GM23248 (cell line): Measurements from ENCODE around the gene ERC1. TPM values are rescaled to one million over a fixed set of nuclear protein-coding genes. Genes with fewer than 3 reads are reported as not detected.

Experiments
- DNase-seq: peaks from one replicate; pipeline ENCODE4 v3.0.0-alpha.2; 2015
- H2AFZ ChIP-seq: fragments of 200-600 bp; sonication (generic); 2 replicates; pipeline ENCODE4 v1.6.1; 2016; ENCODE audit warnings: antibody characterized with exemption
- H3F3A ChIP-seq: fragments of 200-600 bp; sonication (generic); 2 replicates; pipeline ENCODE4 v1.6.1; 2016; ENCODE audit warnings: mild to moderate bottlenecking, antibody characterized with exemption, mixed run types; ENCODE audit not compliant: insufficient read depth
- H3K27ac ChIP-seq: fragments of 200-600 bp; sonication (generic); 2 replicates; pipeline ENCODE4 v1.5.1; 2016; ENCODE audit warnings: mild to moderate bottlenecking
- H3K27me3 ChIP-seq: fragments of 200-600 bp; sonication (generic); replicated peaks from 2 replicates; pipeline ENCODE4 v1.6.1; 2016; ENCODE audit warnings: mild to moderate bottlenecking; ENCODE audit not compliant: insufficient read depth
- H3K36me3 ChIP-seq: fragments of 200-600 bp; sonication (generic); 2 replicates; pipeline ENCODE4 v1.6.1; 2016; ENCODE audit warnings: low read depth, mild to moderate bottlenecking
- H3K4me1 ChIP-seq: fragments of 200-600 bp; sonication (generic); 2 replicates; pipeline ENCODE4 v1.6.1; 2016; ENCODE audit warnings: mild to moderate bottlenecking; ENCODE audit not compliant: insufficient read depth
- H3K4me2 ChIP-seq: fragments of 200-600 bp; sonication (generic); one replicate; pipeline ENCODE4 v1.6.1; 2016; ENCODE audit warnings: mild to moderate bottlenecking; ENCODE audit not compliant: unreplicated experiment
- H3K4me3 ChIP-seq: fragments of 200-600 bp; sonication (generic); 2 replicates; pipeline ENCODE4 v1.5.1; 2016; ENCODE audit warnings: mild to moderate bottlenecking
- H3K79me2 ChIP-seq: fragments of 200-600 bp; sonication (generic); 2 replicates; pipeline ENCODE4 v1.6.1; 2016; ENCODE audit warnings: mild to moderate bottlenecking; ENCODE audit not compliant: insufficient read depth
- H3K9ac ChIP-seq: fragments of 200-600 bp; sonication (generic); 2 replicates; pipeline ENCODE4 v1.6.1; 2016; ENCODE audit warnings: mild to moderate bottlenecking
- H3K9me2 ChIP-seq: fragments of 200-600 bp; sonication (generic); 2 replicates; pipeline ENCODE4 v1.6.1; 2016; ENCODE audit warnings: mixed run types, mild to moderate bottlenecking, moderate library complexity; ENCODE audit not compliant: insufficient read depth
- H3K9me3 ChIP-seq: fragments of 200-600 bp; sonication (generic); one replicate; pipeline ENCODE4 v1.6.1; 2017; ENCODE audit warnings: low read depth
- H4K20me1 ChIP-seq: fragments of 200-600 bp; sonication (generic); 2 replicates; pipeline ENCODE4 v1.6.0; 2016; ENCODE audit not compliant: insufficient read depth
- EZH2 ChIP-seq: fragments of 200-600 bp; sonication (generic); IDR thresholded peaks from 2 replicates; pipeline ENCODE4 v1.6.1; 2018; ENCODE audit warnings: antibody characterized with exemption, mild to moderate bottlenecking; ENCODE audit not compliant: insufficient read depth, poor library complexity, severe bottlenecking
- EZH2phosphoT487 ChIP-seq: fragments of 200-600 bp; sonication (generic); IDR thresholded peaks from 2 replicates; pipeline ENCODE4 v1.6.1; 2018; ENCODE audit warnings: antibody characterized with exemption, moderate library complexity, mild to moderate bottlenecking, low read depth; ENCODE audit not compliant: insufficient read depth
- WGBS, 2 experiments: methylation state at CpG; one replicate each; pipeline ENCODE4 v1.1.6; 2015 to 2017; ENCODE audit warnings: low lambda C conversion rate in 2 of 2, low coverage in 1 of 2; ENCODE audit errors: missing lambda C conversion rate in 2 of 2; 5-methylcytosine and 5-hydroxymethylcytosine counted together
- in situ Hi-C: fragments of 300-500 bp; cut with MboI; formaldehyde crosslinking; loops from 2 replicates; pipeline ENCODE4 v1.15.0; 2020
- polyA plus RNA-seq: library from polyadenylated mRNA; unstranded; fragments of >200 nt; fragmentation: Nextera tagmentation; extraction: Ambion mirVana; gene quantifications from 2 replicates; pipeline ENCODE4 v1.2.1, GENCODE V29; 2016
- total RNA-seq: library from RNA; depleted of rRNA; stranded (reverse); fragments of >200 nt; shearing (Covaris generic); gene quantifications from 2 replicates; pipeline ENCODE4 v1.2.3, GENCODE V29; 2014; rRNA removed

The ERC1 gene
- total RNA-seq: 23.3 and 26.4 TPM in 2 replicates
- polyA plus RNA-seq: 20.5 and 21.5 TPM in 2 replicates

- Histone ChIP-seq H3K9me2 (no peaks in the 10 kb centered on the region), H3F3A (peaks cover 39% of the 10 kb centered on the region), H2AFZ (peak within 1 kb of the TSS; percentile 70), H3K4me1 (peaks cover 33% of the 10 kb centered on the region), H3K36me3 (no peaks in the 10 kb centered on the region), H4K20me1 (no peaks in the 10 kb centered on the region), H3K79me2 (peaks cover 58% of the 10 kb centered on the region), H3K27ac (peak within 1 kb of the TSS; percentile 95), H3K4me3 (peak within 1 kb of the TSS; percentile 74), H3K27me3 (no peaks in the 10 kb centered on the region), H3K4me2 (peak within 1 kb of the TSS; percentile 91), H3K9ac (peak within 1 kb of the TSS; percentile 99), H3K9me3 (no peaks in the 10 kb centered on the region)
- in situ Hi-C loops: no loop called here
- peak; percentile 94 for DNase-seq
- no peak for TF ChIP-seq EZH2
- no peak for TF ChIP-seq EZH2phosphoT487
- 1% methylated on average over 48 to 84 of the region's 87 CpGs for WGBS, 2 experiments
These were observed at the start of gene ERC1 for GRCh38 chr12:990661-991349. Gene ERC1 (plus strand): TSS chr12:991223. CDS start chr12:1027904, 36,681 bp downstream.

- no peak for DNase-seq
- in situ Hi-C loops: no loop called here
- WGBS, 2 experiments: 46 to 51% methylated on average over 6 of the region's 6 CpGs
- no peak overlapping the region for H3K9ac ChIP-seq
- TF ChIP-seq EZH2phosphoT487: no peak
- TF ChIP-seq EZH2: no peak
- no peaks in the 10 kb centered on the region for H3K27me3 ChIP-seq
- H3K79me2 ChIP-seq: peaks cover 100% of the 10 kb centered on the region
- no peaks in the 10 kb centered on the region for H3K9me2 ChIP-seq
- no peak overlapping the region for H3K27ac ChIP-seq
- H3K4me2 ChIP-seq: no peak overlapping the region
- peaks cover 8% of the 10 kb centered on the region for H3K4me1 ChIP-seq
- H4K20me1 ChIP-seq: no peaks in the 10 kb centered on the region
- H3K4me3 ChIP-seq: no peak overlapping the region
- H2AFZ ChIP-seq: no peak overlapping the region
- H3K36me3 ChIP-seq: peaks cover 16% of the 10 kb centered on the region; the same call in 1 of the 2 replicates
- H3K9me3 ChIP-seq: no peaks in the 10 kb centered on the region
- H3F3A ChIP-seq: peaks cover 10% of the 10 kb centered on the region
These were observed 48.0 kb upstream of the ERC1 start for GRCh38 chr12:943051-943450.

GRCh38 chr12:944211-944610, 46.8 kb upstream of the ERC1 start:
- no peaks in the 10 kb centered on the region for H3K27me3 ChIP-seq
- in situ Hi-C loops: no loop called here
- H3K4me3 ChIP-seq: no peak overlapping the region
- TF ChIP-seq EZH2 (no peak), EZH2phosphoT487 (no peak)
- H2AFZ ChIP-seq: no peak overlapping the region
- peaks cover 14% of the 10 kb centered on the region for H3K4me1 ChIP-seq
- H3K79me2 ChIP-seq: peaks cover 96% of the 10 kb centered on the region
- 85 to 87% methylated on average over 7 of the region's 7 CpGs for WGBS, 2 experiments
- no peak overlapping the region for H3K4me2 ChIP-seq
- H3K9ac ChIP-seq: no peak overlapping the region
- no peak for DNase-seq
- peaks cover 13% of the 10 kb centered on the region; the same call in 1 of the 2 replicates for H3K36me3 ChIP-seq
- no peaks in the 10 kb centered on the region for H4K20me1 ChIP-seq
- peaks cover 18% of the 10 kb centered on the region for H3F3A ChIP-seq
- H3K27ac ChIP-seq: no peak overlapping the region
- H3K9me2 ChIP-seq: no peaks in the 10 kb centered on the region
- H3K9me3 ChIP-seq: no peaks in the 10 kb centered on the region

- peak overlapping the region; percentile 47 for H3K27ac ChIP-seq
- H3K79me2 ChIP-seq: peaks cover 76% of the 10 kb centered on the region
- no peak overlapping the region for H2AFZ ChIP-seq
- DNase-seq: peak; percentile 36
- H3K9ac ChIP-seq: peak overlapping the region; percentile 12; the same call in 1 of the 2 replicates
- H3K4me1 ChIP-seq: peaks cover 14% of the 10 kb centered on the region
- H3K27me3 ChIP-seq: no peaks in the 10 kb centered on the region
- H3K4me2 ChIP-seq: peak overlapping the region; percentile 14
- no peaks in the 10 kb centered on the region for H3K9me2 ChIP-seq
- no peaks in the 10 kb centered on the region for H3K9me3 ChIP-seq
- H3K36me3 ChIP-seq: peaks cover 8% of the 10 kb centered on the region; the same call in 1 of the 2 replicates
- TF ChIP-seq EZH2: no peak
- no peak for TF ChIP-seq EZH2phosphoT487
- H3K4me3 ChIP-seq: 0 out of 2 replicates have a peak overlapping the region, but pooled peaks have one; percentile 15
- H4K20me1 ChIP-seq: no peaks in the 10 kb centered on the region
- peaks cover 18% of the 10 kb centered on the region for H3F3A ChIP-seq
- in situ Hi-C loops: no loop called here
These were observed 44.8 kb upstream of the ERC1 start for GRCh38 chr12:946212-946611.
